HepG2 (cell line): ENCODE data around the gene VWA3B. TPM values are rescaled to one million over a fixed set of nuclear protein-coding genes. Genes with fewer than 3 reads are reported as not detected.

Source experiments
- ATAC-seq: fragments of 200-7000 bp; cut with Tn5 transposase; 3 replicates; pipeline ENCODE4 v1.9.1; 2020; ENCODE audit warnings: mild to moderate bottlenecking, moderate library complexity
- BruUV-seq: library from RNA; stranded (reverse); fragments of 400-500 nt; replicated peaks from 2 replicates; lab custom pipeline; 2021; lab: Mats Ljungman, UMichigan
- CTCF ChIA-PET: fragments of 300-600 bp; formaldehyde crosslinking; extraction: SDS; loops from one replicate; lab custom pipeline; 2021; ENCODE audit warnings: low total read pairs, inconsistent platforms, low intra/inter-chr PET ratio; lab: Yijun Ruan, JAX
- POLR2A ChIA-PET: fragments of 350-600 bp; sonication (Branson Sonifier 250); formaldehyde crosslinking; loops from one replicate; lab custom pipeline; 2020; ENCODE audit warnings: antibody characterized with exemption, inconsistent platforms; lab: Yijun Ruan, JAX
- DNase-seq: peaks from one replicate; pipeline ENCODE4 v3.0.0-alpha.2; 2015; ENCODE audit warnings: low spot score
- FAIRE-seq: peaks from 3 replicates; lab custom pipeline; 2011; peaks lifted over from hg19 to GRCh38; lab: Jason Lieb, UNC
- H2AFZ ChIP-seq: one replicate; pipeline ENCODE4 v1.6.1; 2011; ENCODE audit warnings: low read length, inconsistent platforms
- H3K27ac ChIP-seq: fragments of 300-600 bp; 3 replicates; pipeline ENCODE4 v1.8.0; 2011; ENCODE audit warnings: mixed run types, mild to moderate bottlenecking, mixed read lengths, low read length, inconsistent platforms; ENCODE audit not compliant: insufficient read depth; ENCODE audit errors: extremely low read length
- H3K27me3 ChIP-seq, 2 experiments: fragments of 200-600 bp in 1 of 2; 2 replicates in 1 of 2; 3 replicates in 1 of 2; pipeline versions ENCODE4 v1.6.0 to v1.8.0; 2011; ENCODE audit warnings: low read length in 2 of 2, mild to moderate bottlenecking in 2 of 2, moderate library complexity in 2 of 2, inconsistent platforms in 1 of 2; ENCODE audit not compliant: insufficient read depth in 2 of 2, control insufficient read depth in 1 of 2
- H3K36me3 ChIP-seq, 2 experiments: fragments of 200-600 bp in 1 of 2; replicated peaks in 1 of 2; 2 replicates in 1 of 2; 3 replicates in 1 of 2; pipeline versions ENCODE4 v1.5.1 to v1.8.0; 2011; ENCODE audit warnings: low read length in 2 of 2, inconsistent platforms in 1 of 2; ENCODE audit not compliant: insufficient read depth in 2 of 2, control insufficient read depth in 1 of 2
- H3K4me1 ChIP-seq: 2 replicates; pipeline ENCODE4 v1.5.1; 2012; ENCODE audit warnings: low read length, inconsistent platforms; ENCODE audit not compliant: insufficient read depth
- H3K4me2 ChIP-seq: 2 replicates; pipeline ENCODE4 v1.6.0; 2011; ENCODE audit warnings: low read depth, low read length, inconsistent platforms
- H3K4me3 ChIP-seq, 3 experiments: fragments of 200-600 bp in 1 of 3; sonication (generic), shearing (Covaris generic) in 1 of 3; replicated peaks in 1 of 3; 2 replicates each; pipeline ENCODE4 v1.5.1; 2011 to 2016; ENCODE audit warnings: low read length in 3 of 3, inconsistent platforms in 2 of 3, low read depth in 2 of 3, mild to moderate bottlenecking in 2 of 3, control low read depth in 1 of 3, mixed read lengths in 1 of 3; ENCODE audit not compliant: insufficient read depth in 1 of 3
- H3K79me2 ChIP-seq: one replicate; pipeline ENCODE4 v1.6.1; 2011; ENCODE audit warnings: low read length, inconsistent platforms; ENCODE audit not compliant: insufficient read depth
- H3K9ac ChIP-seq: 2 replicates; pipeline ENCODE4 v1.6.0; 2011; ENCODE audit warnings: mild to moderate bottlenecking, low read depth, low read length, inconsistent platforms; ENCODE audit not compliant: insufficient read depth
- H3K9me3 ChIP-seq: 2 replicates; pipeline ENCODE4 v1.5.1; 2012; ENCODE audit warnings: mild to moderate bottlenecking, low read length
- H4K20me1 ChIP-seq: 2 replicates; pipeline ENCODE4 v1.6.0; 2011; ENCODE audit warnings: inconsistent platforms, mild to moderate bottlenecking, low read length, moderate library complexity; ENCODE audit not compliant: insufficient read depth
- CTCF ChIP-seq: sonication (generic); formaldehyde crosslinking; IDR thresholded peaks from 2 replicates; pipeline ENCODE4 v1.5.0; 2020; ENCODE audit warnings: mild to moderate bottlenecking, missing genetic modification reagents, moderate library complexity
- KLF13 ChIP-seq: sonication (generic); formaldehyde crosslinking; IDR thresholded peaks from 2 replicates; pipeline ENCODE4 v1.4.0; 2020; ENCODE audit warnings: mild to moderate bottlenecking, missing genetic modification reagents
- KMT2A ChIP-seq: sonication (generic); formaldehyde crosslinking; IDR thresholded peaks from 2 replicates; pipeline ENCODE4 v1.4.0; 2020; ENCODE audit warnings: missing genetic modification reagents
- RFX3 ChIP-seq: IDR thresholded peaks from 2 replicates; pipeline ENCODE4 v1.6.1; 2016; ENCODE audit warnings: missing biosample characterization, missing genetic modification reagents
- SMAD1 ChIP-seq: sonication (generic); formaldehyde crosslinking; IDR thresholded peaks from 2 replicates; pipeline ENCODE4 v1.4.0; 2020; ENCODE audit warnings: missing genetic modification reagents, low read depth, mild to moderate bottlenecking, borderline replicate concordance
- SNAI1 ChIP-seq: sonication (generic); formaldehyde crosslinking; IDR thresholded peaks from 2 replicates; pipeline ENCODE4 v1.5.0; 2020; ENCODE audit warnings: mild to moderate bottlenecking, missing genetic modification reagents, borderline replicate concordance
- ZBTB21 ChIP-seq: sonication (generic); formaldehyde crosslinking; IDR thresholded peaks from 2 replicates; pipeline ENCODE4 v1.4.0; 2020; ENCODE audit warnings: missing genetic modification reagents
- ZBTB33 ChIP-seq: sonication (generic); formaldehyde crosslinking; IDR thresholded peaks from 2 replicates; pipeline ENCODE4 v1.4.0; 2020; ENCODE audit warnings: missing genetic modification reagents
- ZNF292 ChIP-seq: sonication (generic); formaldehyde crosslinking; IDR thresholded peaks from 2 replicates; pipeline ENCODE4 v1.8.1; 2022; ENCODE audit warnings: mild to moderate bottlenecking, low read depth, missing genetic modification reagents, borderline replicate concordance
- ZNF3 ChIP-seq: IDR thresholded peaks from 2 replicates; pipeline ENCODE4 v1.7.0; 2017; ENCODE audit warnings: inconsistent platforms
- ZNF672 ChIP-seq: sonication (generic); formaldehyde crosslinking; IDR thresholded peaks from 2 replicates; pipeline ENCODE4 v1.8.1; 2022; ENCODE audit warnings: missing genetic modification reagents
- WGBS: methylation state at CpG from one replicate; pipeline ENCODE4 v1.1.6; 2017; ENCODE audit warnings: low lambda C conversion rate; 5-methylcytosine and 5-hydroxymethylcytosine counted together
- in situ Hi-C: cut with HindIII; loops from 2 replicates; pipeline ENCODE4 v1.10.0; 2017; ENCODE audit warnings: low pct_unique_long_range_greater_than_20kb; ENCODE audit not compliant: extremely low pct_ligation_motif_present
- intact Hi-C: fragments of 100-400 bp; cut with micrococcal nuclease; formaldehyde crosslinking; loops from one replicate; pipeline ENCODE4 v1.10.0; 2022; ENCODE audit not compliant: unreplicated experiment
- polyA plus RNA-seq, 8 experiments: library from polyadenylated mRNA; depleted of rRNA in 3 of 8; stranded (reverse) in 7 of 8; unstranded in 1 of 8; fragments of >200 nt; fragmentation: Illumina TruSeq in 4 of 8; extraction: Trizol in 4 of 8; gene quantifications; 2 replicates each; pipeline versions ENCODE4 v1.2.1 to v1.2.3, GENCODE V29; 2011 to 2016; ENCODE audit warnings: low read depth in 4 of 8, missing spikeins in 1 of 8, mixed read lengths in 1 of 8; ENCODE audit not compliant: insufficient read depth in 1 of 8
- total RNA-seq, 5 experiments: library from RNA; depleted of rRNA; stranded (reverse); fragments of >200 nt; fragmentation: Illumina TruSeq; extraction: Trizol; gene quantifications; 2 replicates each; pipeline ENCODE4 v1.2.3, GENCODE V29; 2016; ENCODE audit warnings: low read depth in 1 of 5

Gene VWA3B
- total and polyA plus RNA-seq, 2 of the 13 experiments (the other 11 are each of a cell fraction or from before 2014, with no cell fraction given): not detected

- intact Hi-C loops: no loop called here
- ChIA-PET POLR2A (no interaction called here), CTCF (no interaction called here)
- no TSS peak for BruUV-seq
- DNase-seq (no peak), ATAC-seq (peak; percentile 48; the same call in 2 of the 3 replicates), FAIRE-seq (no peak)
- no peaks in the 10 kb centered on the region for H3K4me1 ChIP-seq
- H3K27ac ChIP-seq: no peak overlapping the region
- no peak for TF ChIP-seq KMT2A (CRISPR knock-in tag)
- TF ChIP-seq ZNF3: no peak
- TF ChIP-seq KLF13 (CRISPR knock-in tag): no peak
- no peak for TF ChIP-seq ZNF672 (CRISPR knock-in tag)
- no peak for TF ChIP-seq RFX3
- no peak for TF ChIP-seq ZBTB21 (CRISPR knock-in tag)
- no peak for TF ChIP-seq SMAD1 (CRISPR knock-in tag)
- no peak for TF ChIP-seq SNAI1 (CRISPR knock-in tag)
- no peak for TF ChIP-seq ZNF292 (CRISPR knock-in tag)
- peak; percentile 40; the same call in 1 of the 2 replicates for TF ChIP-seq ZBTB33 (CRISPR knock-in tag)
- TF ChIP-seq CTCF (CRISPR knock-in tag): 0 out of 2 replicates have a peak, but pooled peaks have one; percentile 10
- H3K79me2 ChIP-seq: no peaks in the 10 kb centered on the region
- no peak overlapping the region for H2AFZ ChIP-seq
- H3K9ac ChIP-seq: no peak overlapping the region
- peaks cover 1 to 41% of the 10 kb centered on the region in 2 experiments for H3K27me3 ChIP-seq
- no peaks in the 10 kb centered on the region for H3K9me3 ChIP-seq
- in situ Hi-C loops: no loop called here
- WGBS: 36% methylated on average over 32 of the region's 33 CpGs
- H3K4me3 ChIP-seq: no peak overlapping the region
- no peaks in the 10 kb centered on the region for H3K36me3 ChIP-seq
- H4K20me1 ChIP-seq: no peaks in the 10 kb centered on the region
- no peak overlapping the region for H3K4me2 ChIP-seq
Measured at GRCh38 chr2:98311771-98312545, 225.0 kb downstream of the VWA3B start.
